Type B pancreatic cell (in vitro differentiated cells): ENCODE data around the gene PIK3CB. TPM values are rescaled to one million over a fixed set of nuclear protein-coding genes. Genes with fewer than 3 reads are reported as not detected.
"Not testable (repeated sequence)": the region's sequence is repeated elsewhere in the genome, so short reads cannot be mapped to it uniquely, and the experiment has no call there.

Experiments used
- DNase-seq: peaks from one replicate; pipeline ENCODE4 v3.0.0; 2021; ENCODE audit warnings: mixed read lengths; ENCODE audit not compliant: unreplicated experiment; ENCODE audit errors: extremely low spot score
- H3K27ac Mint-ChIP-seq: 2 replicates; pipeline ENCODE4 v1.8.0; 2021; ENCODE audit warnings: mild to moderate bottlenecking, mixed read lengths
- H3K27me3 Mint-ChIP-seq: 2 replicates; pipeline ENCODE4 v1.8.0; 2021; ENCODE audit warnings: mixed read lengths
- H3K36me3 Mint-ChIP-seq: 2 replicates; pipeline ENCODE4 v1.8.0; 2021; ENCODE audit warnings: mixed read lengths
- H3K4me1 Mint-ChIP-seq: one replicate; pipeline ENCODE4 v1.8.0; 2021; ENCODE audit warnings: mixed read lengths; ENCODE audit not compliant: unreplicated experiment
- H3K4me3 Mint-ChIP-seq: 2 replicates; pipeline ENCODE4 v1.8.0; 2021; ENCODE audit warnings: mild to moderate bottlenecking, mixed read lengths
- H3K9me3 Mint-ChIP-seq: 2 replicates; pipeline ENCODE4 v1.8.0; 2021; ENCODE audit warnings: mixed read lengths
- total RNA-seq: library from RNA; stranded (reverse); gene quantifications from 2 replicates; pipeline ENCODE4 v1.2.1, GENCODE V29; 2021; ENCODE audit warnings: low replicate concordance
- TF ChIP-seq, protein P1 (sequence below): fragments of 200-600 bp; sonication (generic); conservative IDR thresholded peaks from 2 replicates; pipeline ENCODE4 v1.5.0; 2021; ENCODE audit warnings: antibody characterized with exemption, mild to moderate bottlenecking

PIK3CB gene
- total RNA-seq, 1 donor from 2014 or later = 14.8 TPM

DNA sequence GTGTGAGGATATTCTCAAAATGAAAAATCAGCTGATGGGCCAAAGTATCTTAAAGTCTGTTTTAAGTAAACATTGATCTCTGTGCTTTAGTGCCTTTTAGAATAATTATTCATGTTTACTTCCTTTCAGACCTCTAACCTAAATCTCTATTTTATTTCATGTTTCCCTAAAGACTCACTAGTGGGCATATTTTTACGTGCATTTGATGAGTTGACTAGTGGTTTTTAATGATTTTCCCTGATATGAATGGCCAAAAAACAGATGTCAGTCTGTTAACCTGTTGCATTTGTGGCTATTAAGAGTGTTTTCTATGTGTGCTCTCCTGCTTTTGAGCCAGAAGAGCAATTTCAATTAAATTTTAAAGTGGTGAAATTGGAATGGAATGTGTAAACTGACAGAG lies 219.3 kb downstream of the PIK3CB start:
- no peak for DNase-seq
- Mint-ChIP-seq H3K4me3 (no peak overlapping the region), H3K9me3 (no peaks in the 10 kb centered on the region), H3K27ac (no peak overlapping the region), H3K27me3 (no peaks in the 10 kb centered on the region), H3K4me1 (peaks cover 19% of the 10 kb centered on the region), H3K36me3 (peaks cover 11% of the 10 kb centered on the region)
- TF ChIP-seq, protein P1, sequence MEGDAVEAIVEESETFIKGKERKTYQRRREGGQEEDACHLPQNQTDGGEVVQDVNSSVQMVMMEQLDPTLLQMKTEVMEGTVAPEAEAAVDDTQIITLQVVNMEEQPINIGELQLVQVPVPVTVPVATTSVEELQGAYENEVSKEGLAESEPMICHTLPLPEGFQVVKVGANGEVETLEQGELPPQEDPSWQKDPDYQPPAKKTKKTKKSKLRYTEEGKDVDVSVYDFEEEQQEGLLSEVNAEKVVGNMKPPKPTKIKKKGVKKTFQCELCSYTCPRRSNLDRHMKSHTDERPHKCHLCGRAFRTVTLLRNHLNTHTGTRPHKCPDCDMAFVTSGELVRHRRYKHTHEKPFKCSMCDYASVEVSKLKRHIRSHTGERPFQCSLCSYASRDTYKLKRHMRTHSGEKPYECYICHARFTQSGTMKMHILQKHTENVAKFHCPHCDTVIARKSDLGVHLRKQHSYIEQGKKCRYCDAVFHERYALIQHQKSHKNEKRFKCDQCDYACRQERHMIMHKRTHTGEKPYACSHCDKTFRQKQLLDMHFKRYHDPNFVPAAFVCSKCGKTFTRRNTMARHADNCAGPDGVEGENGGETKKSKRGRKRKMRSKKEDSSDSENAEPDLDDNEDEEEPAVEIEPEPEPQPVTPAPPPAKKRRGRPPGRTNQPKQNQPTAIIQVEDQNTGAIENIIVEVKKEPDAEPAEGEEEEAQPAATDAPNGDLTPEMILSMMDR = no peak

DNA sequence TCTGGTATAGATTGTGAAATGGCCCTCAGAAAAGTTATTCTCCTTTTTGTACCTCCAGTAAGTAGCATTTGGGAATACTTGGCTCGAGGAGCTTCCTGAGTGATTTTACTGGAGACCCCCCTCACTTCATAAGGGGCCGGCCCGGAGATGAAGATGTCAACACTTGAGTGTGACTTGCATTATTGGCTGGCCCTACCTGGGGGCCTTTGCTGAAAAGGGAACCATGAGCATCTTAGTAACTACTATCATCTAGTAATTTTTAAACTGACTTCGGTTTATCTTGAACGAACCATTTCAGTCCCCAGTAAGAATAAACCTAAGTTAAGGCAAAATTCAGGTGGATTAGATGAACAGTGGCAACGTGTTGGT lies 224.8 kb downstream of the PIK3CB start:
- Mint-ChIP-seq H3K4me3 (peak overlapping the region; percentile 88), H3K9me3 (no peaks in the 10 kb centered on the region), H3K27ac (peak overlapping the region; percentile 88), H3K27me3 (peaks cover 5% of the 10 kb centered on the region), H3K4me1 (peaks cover 25% of the 10 kb centered on the region), H3K36me3 (peaks cover 16% of the 10 kb centered on the region)
- DNase-seq = no peak
- TF ChIP-seq, protein P1 = no peak

DNA sequence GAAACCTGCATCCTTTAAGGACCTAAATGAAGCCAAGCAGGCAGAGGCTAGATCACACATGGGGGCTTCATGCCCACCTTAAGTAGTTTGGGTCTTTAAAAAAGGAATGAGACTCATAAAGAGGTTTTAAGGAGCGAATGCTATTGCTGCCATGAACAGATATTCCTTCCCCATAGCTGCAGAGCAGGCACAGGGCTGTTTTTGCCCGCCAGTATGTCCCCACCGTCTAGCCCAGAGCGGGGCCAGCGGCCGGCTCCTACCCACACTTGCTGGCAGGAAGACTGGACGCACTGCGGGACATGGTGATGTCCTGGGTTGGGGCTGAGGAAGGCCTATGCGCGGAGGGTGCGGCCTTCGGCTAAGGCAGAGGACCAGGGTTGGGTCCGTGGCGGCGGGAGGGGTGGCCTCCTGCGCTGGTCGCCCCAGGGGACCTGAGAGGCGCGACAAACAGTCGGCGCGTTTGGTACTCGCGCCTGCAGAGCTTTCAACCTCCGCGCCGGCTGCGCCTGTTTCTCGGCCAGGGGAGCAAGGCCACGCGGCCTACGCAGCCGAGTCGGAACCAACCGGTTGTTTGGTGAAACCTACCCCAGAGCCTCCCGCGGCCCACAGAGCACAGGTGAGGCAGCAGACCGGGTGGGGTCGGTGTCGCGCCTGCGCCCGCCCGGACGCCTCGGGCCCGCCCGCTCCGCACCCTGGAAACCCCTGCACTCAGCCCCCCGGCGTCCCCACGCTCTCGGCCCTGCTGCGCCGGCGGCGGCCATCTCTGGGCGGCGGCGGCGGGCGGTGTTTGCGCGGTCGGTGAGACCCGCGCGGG lies 226.2 kb downstream of the PIK3CB start, which contains the start of gene FAIM:
FAIM (plus strand) TSS at position 450 of the 814 bp plus-strand sequence. CDS start 10,956 bp downstream, outside the sequence.
- Mint-ChIP-seq H3K27me3 (peaks cover 5% of the 10 kb centered on the region), H3K4me1 (peaks cover 25% of the 10 kb centered on the region), H3K36me3 (peaks cover 16% of the 10 kb centered on the region), H3K4me3 (peak within 1 kb of the TSS; percentile 88), H3K9me3 (no peaks in the 10 kb centered on the region), H3K27ac (peak within 1 kb of the TSS; percentile 89)
- peak; percentile 83 for DNase-seq
- TF ChIP-seq, protein P1 = no peak

DNA sequence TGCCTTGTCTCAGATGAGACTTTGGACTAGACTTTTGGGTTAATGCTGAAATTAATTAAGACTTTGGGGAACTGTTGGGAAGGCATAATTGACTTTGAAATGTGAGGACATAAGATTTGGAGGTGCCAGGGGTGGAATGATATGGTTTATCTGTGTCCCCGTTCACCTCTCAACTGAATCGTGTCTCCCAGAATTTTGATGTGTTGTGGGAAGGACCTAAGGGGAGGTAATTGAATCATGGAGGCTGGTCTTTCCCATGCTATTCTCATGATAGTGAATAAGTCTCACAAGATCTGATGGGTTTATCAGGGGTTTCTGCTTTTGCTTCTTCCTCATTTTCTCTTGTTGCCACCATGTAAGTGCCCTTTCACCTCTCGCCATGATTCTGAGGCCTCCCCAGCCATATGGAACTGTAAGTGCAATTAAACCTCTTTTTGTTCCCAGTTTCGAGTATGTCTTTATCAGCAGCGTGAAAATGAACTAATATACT lies 230.6 kb downstream of the PIK3CB start:
- not testable (repeated sequence) for H3K9me3 Mint-ChIP-seq, H3K36me3 Mint-ChIP-seq, H3K4me3 Mint-ChIP-seq, H3K4me1 Mint-ChIP-seq, H3K27ac Mint-ChIP-seq, H3K27me3 Mint-ChIP-seq, DNase-seq

Other genes with a start within 250 kb of the PIK3CB start
- gene CEP70, start 240.7 kb downstream of the PIK3CB start, total RNA-seq = 22.8 and 44.3 TPM in 2 replicates
- 11.0 and 13.3 TPM in 2 replicates for gene FAIM, start 226.2 kb downstream of the PIK3CB start, total RNA-seq
- 0.75 and 0.81 TPM in 2 replicates for gene FOXL2, start 112.2 kb upstream of the PIK3CB start, total RNA-seq
- gene FOXL2NB, start 112.3 kb upstream of the PIK3CB start, total RNA-seq = 0.29 and 0.34 TPM in 2 replicates
- not detected in 2 replicates for gene PRR23A, start 171.3 kb upstream of the PIK3CB start, total RNA-seq
- gene PRR23B, start 186.0 kb upstream of the PIK3CB start, total RNA-seq = not detected in 2 replicates
- gene PRR23C, start 210.0 kb upstream of the PIK3CB start, total RNA-seq = not detected in 2 replicates